Transverse colon (tissue), 4 donors: ENCODE measurements around the gene PER2. TPM values are rescaled to one million over a fixed set of nuclear protein-coding genes. Genes with fewer than 3 reads are reported as not detected.

Experiments
- DNase-seq: peaks from one replicate; pipeline ENCODE4 v3.0.0-alpha.2; 2019
- H3K27ac ChIP-seq, 4 donors: fragments of 200-600 bp; sonication (generic); 2 replicates each; pipeline ENCODE4 v1.5.1; 2016 to 2018; ENCODE audit warnings: inconsistent platforms in 4 of 4
- H3K27me3 ChIP-seq: fragments of 200-600 bp; sonication (generic); 2 replicates; pipeline ENCODE4 v1.5.1; 2017; ENCODE audit warnings: inconsistent platforms
- H3K36me3 ChIP-seq, 4 donors: fragments of 200-600 bp; sonication (generic); 2 replicates each; pipeline ENCODE4 v1.5.1; 2017 to 2019; ENCODE audit warnings: inconsistent platforms in 4 of 4
- H3K4me1 ChIP-seq, 4 donors: fragments of 200-600 bp; sonication (generic); 2 replicates each; pipeline ENCODE4 v1.5.1; 2017 to 2020; ENCODE audit warnings: inconsistent platforms in 4 of 4
- H3K4me3 ChIP-seq, 4 donors: fragments of 200-600 bp; sonication (generic); 1 replicate in 1 of 4; 2 replicates in 3 of 4; pipeline versions ENCODE4 v1.5.1 to v1.6.1; 2017 to 2019; ENCODE audit warnings: inconsistent platforms in 4 of 4
- H3K9me3 ChIP-seq, 2 donors: fragments of 200-600 bp; sonication (generic); 2 replicates each; pipeline ENCODE4 v1.5.1; 2017 to 2019; ENCODE audit warnings: inconsistent platforms in 2 of 2
- EP300 ChIP-seq: sonication (generic); formaldehyde crosslinking; IDR thresholded peaks from one replicate; pipeline ENCODE4 v1.6.1; 2017; ENCODE audit warnings: antibody characterized with exemption, low read depth
- POLR2A ChIP-seq: fragments of 450-650 bp; IDR thresholded peaks from one replicate; pipeline ENCODE4 v1.6.1; 2016; ENCODE audit warnings: antibody characterized with exemption, mild to moderate bottlenecking, moderate library complexity
- POLR2AphosphoS5 ChIP-seq, 3 donors: sonication (generic); formaldehyde crosslinking; IDR thresholded peaks; one replicate each; pipeline ENCODE4 v1.6.1; 2016; ENCODE audit warnings: antibody characterized with exemption in 3 of 3
- WGBS, 2 donors: methylation state at CpG; one replicate each; pipeline ENCODE4 v1.1.5; 2018; ENCODE audit warnings: low coverage in 1 of 2; 5-methylcytosine and 5-hydroxymethylcytosine counted together
- in situ Hi-C, 4 donors: fragments of 200-750 bp; cut with MboI; loops; one replicate each; pipeline versions ENCODE4 v1.15.0 to v1.15.1; 2017; ENCODE audit warnings: low sequenced_read_pairs in 3 of 4, low pct_ligation_motif_present in 1 of 4, low pct_unique_long_range_greater_than_20kb in 1 of 4
- intact Hi-C: fragments of 100-400 bp; cut with DNase I; formaldehyde crosslinking; loops from one replicate; pipeline ENCODE4 v1.15.1; 2023; ENCODE audit warnings: low total_unique reads
- total RNA-seq, 4 donors: library from RNA; depleted of rRNA; stranded (reverse); fragments of >200 nt; gene quantifications; one replicate each; pipeline ENCODE4 v1.1.0, GENCODE V29; 2016
- TF ChIP-seq, protein P1 (sequence below), 5 experiments: fragments of 200-600 bp in 3 of 5; fragments of 450-650 bp in 2 of 5; sonication (generic) in 3 of 5; IDR thresholded peaks; 1 replicate in 2 of 5; 2 replicates in 3 of 5; pipeline ENCODE4 v1.5.1; 2016 to 2017; ENCODE audit warnings: antibody characterized with exemption in 5 of 5, inconsistent platforms in 3 of 5, mild to moderate bottlenecking in 2 of 5, moderate library complexity in 1 of 5

PER2 gene
- total RNA-seq, 4 donors from 2014 or later = 19.1 to 67.3 (median 32.3) TPM

DNA sequence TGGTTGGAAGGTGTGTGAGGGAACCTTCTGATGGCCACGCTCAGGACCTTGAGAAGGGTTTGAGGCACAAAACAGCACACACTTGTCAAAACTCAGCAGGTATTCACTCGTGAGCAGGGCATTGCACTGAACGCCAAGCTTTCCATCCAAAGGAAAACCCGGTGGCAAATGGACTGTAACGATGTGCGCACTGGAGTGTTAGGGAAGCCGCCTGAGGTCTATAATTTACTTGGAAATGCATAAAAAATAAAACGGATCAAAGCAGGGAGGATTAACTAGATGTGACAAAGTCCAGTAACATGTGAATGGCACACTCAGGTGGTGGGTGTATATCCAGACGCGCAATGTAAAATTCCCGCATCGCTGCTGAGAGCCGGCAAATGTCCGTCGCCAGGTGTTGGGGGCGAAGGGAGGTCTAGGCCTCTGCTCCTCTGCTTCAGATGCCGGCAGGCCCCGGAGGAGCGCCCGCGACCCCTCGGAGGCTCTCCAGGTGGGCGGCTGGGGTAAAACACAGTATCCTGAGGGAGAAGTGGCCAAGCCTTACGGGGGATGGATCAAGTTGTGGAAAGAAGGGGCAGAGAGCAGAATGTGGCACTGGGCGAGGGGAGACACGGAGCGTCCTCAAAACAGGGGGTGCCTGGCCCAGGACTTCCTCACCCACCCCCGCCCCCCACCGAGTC, 63.9 kb downstream of the PER2 start:
- intact Hi-C loops = no loop called here
- in situ Hi-C loops = no loop called here
- H3K4me1 ChIP-seq = peaks cover 0 to 17% (median 11%) of the 10 kb centered on the region in 4 donors
- H3K36me3 ChIP-seq = no peaks in the 10 kb centered on the region
- 93 to 96% methylated on average over 16 to 29 of the region's 29 CpGs for WGBS, 2 donors
- DNase-seq = no peak
- no peak overlapping the region for H3K27ac ChIP-seq
- no peaks in the 10 kb centered on the region for H3K9me3 ChIP-seq
- no peak for TF ChIP-seq EP300
- TF ChIP-seq, protein P1, sequence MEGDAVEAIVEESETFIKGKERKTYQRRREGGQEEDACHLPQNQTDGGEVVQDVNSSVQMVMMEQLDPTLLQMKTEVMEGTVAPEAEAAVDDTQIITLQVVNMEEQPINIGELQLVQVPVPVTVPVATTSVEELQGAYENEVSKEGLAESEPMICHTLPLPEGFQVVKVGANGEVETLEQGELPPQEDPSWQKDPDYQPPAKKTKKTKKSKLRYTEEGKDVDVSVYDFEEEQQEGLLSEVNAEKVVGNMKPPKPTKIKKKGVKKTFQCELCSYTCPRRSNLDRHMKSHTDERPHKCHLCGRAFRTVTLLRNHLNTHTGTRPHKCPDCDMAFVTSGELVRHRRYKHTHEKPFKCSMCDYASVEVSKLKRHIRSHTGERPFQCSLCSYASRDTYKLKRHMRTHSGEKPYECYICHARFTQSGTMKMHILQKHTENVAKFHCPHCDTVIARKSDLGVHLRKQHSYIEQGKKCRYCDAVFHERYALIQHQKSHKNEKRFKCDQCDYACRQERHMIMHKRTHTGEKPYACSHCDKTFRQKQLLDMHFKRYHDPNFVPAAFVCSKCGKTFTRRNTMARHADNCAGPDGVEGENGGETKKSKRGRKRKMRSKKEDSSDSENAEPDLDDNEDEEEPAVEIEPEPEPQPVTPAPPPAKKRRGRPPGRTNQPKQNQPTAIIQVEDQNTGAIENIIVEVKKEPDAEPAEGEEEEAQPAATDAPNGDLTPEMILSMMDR (IDR thresholded peaks at IDR 0.05) = no peak
- no peak for TF ChIP-seq POLR2AphosphoS5 (IDR thresholded peaks at IDR 0.05)
- TF ChIP-seq POLR2A = no peak
- H3K4me3 ChIP-seq = no peak overlapping the region
- no peaks in the 10 kb centered on the region for H3K27me3 ChIP-seq

GRCh38 chr2:238220892-238221521, 67.4 kb downstream of the PER2 start:
- no peaks in the 10 kb centered on the region for H3K27me3 ChIP-seq
- 83% methylated on average over 20 of the region's 23 CpGs; no CpG with 5 or more reads in 1 of the 2 donors for WGBS, 2 donors
- no peak for DNase-seq
- peaks cover 0 to 5% (median 0%) of the 10 kb centered on the region in 4 donors for H3K4me1 ChIP-seq
- H3K27ac ChIP-seq = peak overlapping the region in 2 of 4 donors; percentile 62 to 75
- intact Hi-C loops (no loop called here), in situ Hi-C loops (no loop called here)
- H3K9me3 ChIP-seq = no peaks in the 10 kb centered on the region
- TF ChIP-seq POLR2A = no peak
- TF ChIP-seq EP300 = no peak
- no peak overlapping the region for H3K4me3 ChIP-seq
- no peaks in the 10 kb centered on the region for H3K36me3 ChIP-seq

DNA sequence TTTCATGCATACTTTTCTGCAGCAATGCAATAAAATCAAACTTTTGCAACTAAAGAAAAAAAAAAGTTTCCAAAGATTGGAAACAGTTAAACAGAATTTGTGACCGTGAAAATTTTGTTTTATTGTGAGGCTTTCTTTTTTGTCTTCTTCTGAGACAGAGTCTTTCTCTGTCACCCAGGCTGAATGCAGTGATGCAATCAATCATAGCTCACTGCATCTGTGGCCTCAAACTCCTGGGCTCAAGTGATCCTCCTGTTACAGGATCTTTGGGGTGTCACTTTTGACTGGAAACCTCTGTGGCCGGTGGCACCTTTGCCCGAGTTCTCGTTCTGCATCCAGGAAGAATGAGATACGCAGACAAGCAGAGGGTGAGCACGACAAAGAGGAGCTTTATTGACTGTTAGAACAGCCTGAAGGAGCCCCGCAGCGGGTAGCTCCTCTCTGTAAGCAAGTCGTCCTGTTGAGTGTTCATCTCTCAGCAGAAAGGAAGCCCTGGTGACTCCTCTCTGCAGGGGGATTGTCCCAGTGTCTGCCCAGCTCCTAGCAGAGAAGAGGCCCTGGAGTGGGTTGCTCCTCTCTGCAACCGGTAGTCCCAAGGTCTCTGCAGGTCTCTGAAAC, 68.0 kb downstream of the PER2 start:
- in situ Hi-C loops (no loop called here), intact Hi-C loops (no loop called here)
- WGBS, 2 donors = 61 to 83% methylated on average over 5 to 10 of the region's 10 CpGs
- no peaks in the 10 kb centered on the region for H3K9me3 ChIP-seq
- no peak for TF ChIP-seq EP300
- no peak for TF ChIP-seq POLR2AphosphoS5 (IDR thresholded peaks at IDR 0.05)
- TF ChIP-seq POLR2A = no peak
- TF ChIP-seq, protein P1 (IDR thresholded peaks at IDR 0.05) = no peak
- no peaks in the 10 kb centered on the region for H3K36me3 ChIP-seq
- DNase-seq = no peak
- H3K4me1 ChIP-seq = no peaks in the 10 kb centered on the region
- H3K4me3 ChIP-seq = no peak overlapping the region
- H3K27me3 ChIP-seq = no peaks in the 10 kb centered on the region
- H3K27ac ChIP-seq = peak overlapping the region in 2 of 4 donors; percentile 62 to 75

GRCh38 chr2:238216651-238217184, 71.7 kb downstream of the PER2 start:
- Histone ChIP-seq H3K9me3 (no peaks in the 10 kb centered on the region), H3K27ac (no peak overlapping the region), H3K4me3 (no peak overlapping the region), H3K4me1 (no peaks in the 10 kb centered on the region), H3K27me3 (no peaks in the 10 kb centered on the region), H3K36me3 (no peaks in the 10 kb centered on the region)
- WGBS, 2 donors = 100% methylated on average over 2 of the region's 2 CpGs; no CpG with 5 or more reads in 1 of the 2 donors
- intact Hi-C loops = no loop called here
- TF ChIP-seq POLR2A = no peak
- TF ChIP-seq, protein P1 (IDR thresholded peaks at IDR 0.05) = no peak
- TF ChIP-seq POLR2AphosphoS5 (IDR thresholded peaks at IDR 0.05) = no peak
- TF ChIP-seq EP300 = no peak
- in situ Hi-C loops = no loop called here
- no peak for DNase-seq
